Brain pericyte (primary cell): ENCODE measurements around the gene VAMP1.
"Not testable (repeated sequence)": the region's sequence is repeated elsewhere in the genome, so short reads cannot be mapped to it uniquely, and the experiment has no call there.

ENCODE experiments used
- DNase-seq: peaks from one replicate; pipeline ENCODE4 v3.0.0-alpha.2; 2012; ENCODE audit warnings: low read depth, low spot score

Gene VAMP1

DNA sequence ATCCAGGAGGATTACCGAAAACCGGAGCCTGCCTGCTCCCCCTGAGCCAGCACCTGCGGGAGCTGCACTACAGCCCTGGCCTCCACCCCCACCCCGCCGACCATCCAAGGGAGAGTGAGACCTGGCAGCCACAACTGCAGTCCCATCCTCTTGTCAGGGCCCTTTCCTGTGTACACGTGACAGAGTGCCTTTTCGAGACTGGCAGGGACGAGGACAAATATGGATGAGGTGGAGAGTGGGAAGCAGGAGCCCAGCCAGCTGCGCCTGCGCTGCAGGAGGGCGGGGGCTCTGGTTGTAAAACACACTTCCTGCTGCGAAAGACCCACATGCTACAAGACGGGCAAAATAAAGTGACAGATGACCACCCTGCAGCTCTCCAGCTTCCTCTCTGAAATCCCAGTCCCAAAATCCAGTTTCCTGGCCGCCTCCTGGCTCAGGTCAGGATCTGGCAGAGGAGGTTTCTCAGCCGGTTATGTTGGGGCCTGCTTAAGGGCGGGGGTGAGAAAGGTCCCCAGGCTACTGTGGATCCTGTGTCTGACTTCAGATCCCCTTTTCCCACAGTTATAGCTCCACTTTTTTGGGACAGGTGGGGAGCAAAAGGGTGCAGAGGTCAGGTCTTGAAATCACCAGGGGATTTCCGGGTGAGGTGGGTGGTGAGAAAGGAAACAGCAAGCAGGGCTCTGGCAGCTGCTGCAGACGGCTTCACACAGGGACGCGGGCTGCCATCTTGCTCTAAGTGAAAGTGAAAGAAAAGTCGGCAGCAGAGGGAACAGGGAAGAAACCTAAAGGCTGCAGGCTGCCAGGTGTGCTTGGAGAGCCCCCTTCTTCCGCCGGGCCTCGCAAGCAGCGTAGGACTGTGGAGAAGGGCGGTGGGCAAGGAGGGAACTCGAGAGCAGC lies 18.9 kb downstream of the VAMP1 start, which contains the start of gene TAPBPL:
Gene TAPBPL (plus strand): TSS at position 695 of the 897 bp plus-strand sequence. CDS start 207 bp downstream, outside the sequence.
- peak; percentile 61 for DNase-seq

DNA sequence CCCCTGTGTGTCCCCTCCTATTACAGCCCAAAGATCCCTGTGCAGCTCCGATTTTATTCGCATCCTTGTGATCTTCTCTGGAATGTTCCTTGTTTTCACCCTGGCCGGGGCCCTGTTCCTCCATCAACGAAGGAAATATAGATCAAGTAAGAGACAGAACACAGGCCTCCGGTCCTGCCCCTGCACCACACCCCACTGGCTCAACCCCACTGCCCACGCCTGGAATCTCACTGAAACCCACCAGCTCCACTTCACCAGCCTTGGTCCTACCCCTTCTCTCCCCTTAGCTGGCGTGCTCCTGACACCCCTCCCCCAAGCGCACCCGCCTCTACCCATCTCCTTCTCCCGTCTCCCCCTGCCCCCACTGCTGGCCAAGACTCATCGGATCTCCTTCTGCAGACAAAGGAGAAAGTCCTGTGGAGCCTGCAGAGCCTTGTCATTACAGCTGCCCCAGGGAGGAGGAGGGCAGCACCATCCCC lies 19.6 kb downstream of the VAMP1 start:
- no peak for DNase-seq

GRCh38 chr12:6450091-6450868 lies 20.2 kb downstream of the VAMP1 start:
- DNase-seq: no peak

DNA sequence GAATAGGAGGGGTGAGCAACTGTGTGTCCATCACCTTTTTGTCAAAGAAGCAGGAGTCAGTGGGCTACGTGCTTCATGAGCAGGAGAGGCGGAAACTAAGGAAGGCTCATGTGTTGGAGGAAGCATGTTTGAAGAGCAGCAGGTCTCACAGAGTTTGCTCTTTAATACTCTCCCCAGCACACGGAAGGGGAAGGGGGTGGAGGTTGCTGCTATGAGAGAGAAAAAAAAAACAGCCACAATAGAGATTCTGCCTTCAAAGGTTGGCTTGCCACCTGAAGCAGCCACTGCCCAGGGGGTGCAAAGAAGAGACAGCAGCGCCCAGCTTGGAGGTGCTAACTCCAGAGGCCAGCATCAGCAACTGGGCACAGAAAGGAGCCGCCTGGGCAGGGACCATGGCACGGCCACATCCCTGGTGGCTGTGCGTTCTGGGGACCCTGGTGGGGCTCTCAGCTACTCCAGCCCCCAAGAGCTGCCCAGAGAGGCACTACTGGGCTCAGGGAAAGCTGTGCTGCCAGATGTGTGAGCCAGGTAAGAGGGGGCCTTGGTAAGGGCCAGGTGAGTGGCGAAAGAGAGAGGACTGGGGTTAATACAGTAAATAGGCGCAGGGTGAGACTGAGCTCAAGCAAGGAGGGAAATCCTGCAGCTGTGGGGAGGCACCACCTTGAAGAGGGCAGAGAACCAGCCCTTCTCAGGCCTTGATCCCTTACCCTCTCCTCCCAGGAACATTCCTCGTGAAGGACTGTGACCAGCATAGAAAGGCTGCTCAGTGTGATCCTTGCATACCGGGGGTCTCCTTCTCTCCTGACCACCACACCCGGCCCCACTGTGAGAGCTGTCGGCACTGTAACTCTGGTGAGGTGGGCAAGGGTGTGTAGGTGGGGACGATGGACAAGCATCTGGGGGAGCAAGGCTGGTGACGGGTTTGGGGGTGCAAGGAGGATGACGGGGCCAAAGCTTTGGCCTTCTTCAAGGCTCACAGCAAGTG lies 25.5 kb downstream of the VAMP1 start, which contains the start of gene CD27:
Gene CD27 (plus strand): TSS at position 252 of the 985 bp plus-strand sequence. CDS start 141 bp downstream, at position 393.
- DNase-seq: no peak

- DNase-seq: no peak
These were observed 26.4 kb downstream of the VAMP1 start for GRCh38 chr12:6444031-6444430.

GRCh38 chr12:6443361-6443983 lies 27.0 kb downstream of the VAMP1 start:
- DNase-seq: no peak

DNA sequence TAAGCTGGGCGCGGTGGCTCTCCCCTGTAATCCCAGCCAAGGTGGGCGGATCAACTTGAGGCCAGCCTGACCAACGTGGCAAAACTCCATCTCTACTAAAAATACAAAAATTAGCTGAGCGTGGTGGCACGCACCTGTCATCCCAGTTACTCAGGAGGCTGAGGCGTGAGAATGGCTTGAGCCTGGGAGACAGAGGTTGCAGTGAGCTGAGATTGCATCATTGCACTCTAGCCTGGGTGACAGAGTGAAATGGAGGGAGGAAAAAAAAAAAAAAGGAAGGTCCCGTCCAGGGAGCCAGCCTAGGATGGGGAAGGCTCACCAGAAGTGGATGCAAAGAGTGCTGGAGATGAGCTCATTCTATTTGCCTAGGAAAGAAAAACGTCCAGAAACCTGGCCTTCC lies 27.6 kb downstream of the VAMP1 start:
- no peak for DNase-seq

DNA sequence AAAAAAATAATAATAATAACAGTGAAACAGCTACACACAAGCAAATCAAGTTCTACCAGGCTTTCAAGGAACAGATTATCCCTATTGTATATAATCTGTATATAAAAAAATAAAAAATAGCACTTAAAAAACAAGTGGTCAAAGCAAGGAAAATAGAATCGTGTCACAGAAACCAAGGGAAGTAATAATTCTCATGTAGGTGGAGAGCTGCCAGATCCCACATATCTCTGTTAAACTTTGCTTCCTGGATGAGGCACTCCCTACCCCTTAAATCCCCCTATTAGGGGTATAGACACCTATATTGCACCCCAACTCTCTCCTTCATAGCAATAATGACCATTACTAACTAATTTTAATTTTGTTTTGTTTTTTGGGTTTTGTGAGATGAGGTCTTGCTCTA lies 30.1 kb downstream of the VAMP1 start:
- no peak for DNase-seq

GRCh38 chr12:6438345-6438744 lies 32.1 kb downstream of the VAMP1 start:
- no peak for DNase-seq

GRCh38 chr12:6437586-6437985 lies 32.9 kb downstream of the VAMP1 start:
- no peak for DNase-seq

DNA sequence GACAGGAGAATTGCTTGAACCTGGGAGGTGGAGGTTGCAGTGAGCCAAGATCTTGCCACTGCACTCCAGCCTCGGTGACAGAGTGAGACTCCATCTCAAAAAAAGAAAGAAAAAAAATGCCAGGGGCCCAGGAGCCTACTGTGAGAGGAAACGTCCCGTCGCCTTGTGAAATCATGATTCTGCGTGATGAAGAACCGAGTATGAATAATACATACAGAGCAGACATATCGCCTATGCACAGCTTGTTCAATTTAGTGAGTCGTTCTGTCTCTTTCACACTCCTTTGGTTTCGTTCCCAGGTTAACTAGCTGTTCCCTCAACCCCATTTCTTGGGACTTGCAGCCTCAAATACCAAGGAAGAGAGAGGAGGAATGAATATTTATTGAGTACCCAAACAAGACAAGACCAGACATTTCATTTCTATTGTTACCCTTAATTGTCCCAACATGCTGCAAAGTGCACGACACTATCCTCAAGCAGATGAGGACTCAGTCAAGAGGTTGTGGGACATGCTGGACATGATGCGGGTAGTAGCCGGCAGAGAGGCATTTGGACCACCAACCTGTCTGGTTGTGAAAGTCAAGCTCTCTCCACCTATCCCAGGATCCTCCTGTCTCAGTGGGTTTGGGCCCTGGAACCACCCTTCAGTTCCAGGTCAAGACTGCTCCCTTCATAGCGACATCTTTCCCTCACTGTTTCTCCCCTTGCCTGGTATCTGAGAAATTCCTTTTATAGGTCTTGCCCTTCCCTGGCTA lies 34.3 kb downstream of the VAMP1 start:
- no peak for DNase-seq

DNA sequence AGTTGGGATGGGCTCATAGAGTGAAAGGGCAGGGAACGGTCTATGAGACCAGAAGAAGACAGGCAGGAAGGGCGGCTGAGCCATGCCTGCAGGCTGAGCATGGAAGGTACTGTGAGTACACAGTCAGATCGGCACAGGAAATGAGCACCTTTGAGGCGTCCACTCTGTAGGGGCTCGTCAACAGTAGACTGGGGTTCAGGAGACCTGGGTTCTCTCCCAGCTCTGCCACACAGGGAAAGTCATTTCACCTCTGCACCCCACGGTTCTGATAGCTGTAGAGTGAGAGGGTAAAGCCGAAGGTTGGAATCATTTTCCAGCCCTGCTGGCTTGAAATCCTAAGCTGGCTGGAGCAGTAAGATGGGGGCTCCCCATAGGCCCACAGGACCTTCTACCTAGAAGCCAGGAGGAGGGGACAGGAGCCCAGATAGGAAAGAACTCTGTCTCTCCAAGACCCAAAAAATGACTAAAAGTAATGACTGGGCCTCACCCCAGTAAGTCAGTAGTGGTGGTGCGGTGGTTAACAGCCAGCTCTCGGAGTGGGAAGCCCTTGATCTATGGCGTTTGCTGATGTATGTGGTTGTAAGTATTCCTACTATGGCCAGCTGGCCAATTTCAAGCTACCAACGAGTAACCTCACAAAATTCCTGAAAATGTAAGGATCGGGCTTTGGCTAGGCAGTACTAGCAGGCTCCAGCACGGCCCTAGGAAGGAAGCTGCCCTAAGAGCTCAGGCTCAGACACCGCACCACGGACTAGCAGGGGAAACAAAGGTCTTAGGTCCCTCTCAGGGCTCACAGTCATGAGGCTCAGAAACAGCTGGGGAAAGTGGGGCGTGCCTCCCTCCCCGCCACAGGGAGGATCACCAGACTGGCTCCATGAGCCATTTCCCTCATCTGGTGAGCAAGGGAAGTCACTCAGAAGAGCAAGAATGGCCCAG lies 36.0 kb downstream of the VAMP1 start:
- no peak for DNase-seq

GRCh38 chr12:6432991-6433390 lies 37.5 kb downstream of the VAMP1 start:
- no peak for DNase-seq

DNA sequence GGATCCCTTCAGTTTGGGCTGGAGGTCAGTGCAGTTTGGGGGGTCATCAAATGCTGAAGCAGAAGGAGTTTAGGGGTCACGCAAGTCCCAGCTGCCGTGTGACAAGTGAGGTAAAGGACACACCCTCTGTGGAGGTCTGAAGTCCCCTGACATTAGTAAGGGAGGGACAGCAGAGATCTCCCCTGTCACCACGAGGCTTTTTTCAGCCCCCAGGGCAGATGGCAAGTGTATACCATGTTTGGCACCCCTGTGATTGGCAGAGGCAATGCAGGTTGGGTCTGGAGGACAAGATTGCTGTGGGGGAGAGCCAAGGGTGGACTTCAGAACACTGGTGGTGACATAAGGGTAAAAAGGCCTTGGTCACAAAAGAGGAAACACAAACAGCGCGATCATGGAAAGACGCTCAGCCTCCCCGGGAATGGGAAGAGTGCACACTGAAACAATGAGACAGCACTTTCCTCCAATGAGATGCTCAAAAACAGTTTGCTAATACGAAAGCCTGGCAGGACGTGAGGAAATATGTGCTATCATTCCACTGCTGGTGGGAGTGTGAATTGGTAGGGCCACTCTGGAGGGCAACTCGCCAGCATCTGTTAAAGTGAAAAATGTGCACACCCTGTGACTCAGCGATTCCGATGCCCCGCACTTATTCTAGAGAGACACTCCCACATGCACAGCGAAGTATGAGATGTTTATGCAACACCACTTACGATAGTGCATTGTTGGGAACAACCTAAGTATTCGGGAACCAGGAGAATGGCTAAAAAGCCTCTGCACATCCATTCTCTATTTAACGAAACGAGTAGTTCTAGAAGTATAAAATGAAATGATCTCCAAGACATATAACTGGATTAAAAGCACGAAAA lies 40.1 kb downstream of the VAMP1 start:
- no peak for DNase-seq

GRCh38 chr12:6428326-6428725 lies 42.2 kb downstream of the VAMP1 start:
- no peak for DNase-seq

GRCh38 chr12:6427796-6428195 lies 42.7 kb downstream of the VAMP1 start:
- not testable (repeated sequence) for DNase-seq

- DNase-seq: no peak
These were observed 43.4 kb downstream of the VAMP1 start for GRCh38 chr12:6426882-6427671.
